ENCODE results near the gene CRYZL1.
"Not testable (repeated sequence)": the region's sequence is repeated elsewhere in the genome, so short reads cannot be mapped to it uniquely, and the experiment has no call there.

DNA sequence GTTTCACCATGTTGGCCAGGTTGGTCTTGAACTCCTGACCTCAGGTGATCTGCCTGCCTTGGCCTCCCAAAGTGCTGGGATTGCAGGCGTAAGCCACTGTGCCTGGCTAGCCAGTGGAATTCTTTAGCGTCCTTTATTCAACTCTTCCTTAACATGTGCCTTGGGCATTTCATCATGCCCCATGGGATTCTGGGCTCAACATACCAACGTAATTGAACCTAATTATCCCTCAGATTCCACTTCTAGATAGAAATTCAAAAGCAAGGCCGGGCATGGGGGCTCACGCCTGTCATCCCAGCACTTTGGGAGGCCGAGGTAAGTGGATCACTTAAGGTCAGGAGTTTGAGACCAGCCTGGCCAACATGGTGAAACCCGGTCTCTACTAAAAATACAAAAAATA lies 15.4 kb downstream of the CRYZL1 start:
- TF ChIP-seq, protein P1, sequence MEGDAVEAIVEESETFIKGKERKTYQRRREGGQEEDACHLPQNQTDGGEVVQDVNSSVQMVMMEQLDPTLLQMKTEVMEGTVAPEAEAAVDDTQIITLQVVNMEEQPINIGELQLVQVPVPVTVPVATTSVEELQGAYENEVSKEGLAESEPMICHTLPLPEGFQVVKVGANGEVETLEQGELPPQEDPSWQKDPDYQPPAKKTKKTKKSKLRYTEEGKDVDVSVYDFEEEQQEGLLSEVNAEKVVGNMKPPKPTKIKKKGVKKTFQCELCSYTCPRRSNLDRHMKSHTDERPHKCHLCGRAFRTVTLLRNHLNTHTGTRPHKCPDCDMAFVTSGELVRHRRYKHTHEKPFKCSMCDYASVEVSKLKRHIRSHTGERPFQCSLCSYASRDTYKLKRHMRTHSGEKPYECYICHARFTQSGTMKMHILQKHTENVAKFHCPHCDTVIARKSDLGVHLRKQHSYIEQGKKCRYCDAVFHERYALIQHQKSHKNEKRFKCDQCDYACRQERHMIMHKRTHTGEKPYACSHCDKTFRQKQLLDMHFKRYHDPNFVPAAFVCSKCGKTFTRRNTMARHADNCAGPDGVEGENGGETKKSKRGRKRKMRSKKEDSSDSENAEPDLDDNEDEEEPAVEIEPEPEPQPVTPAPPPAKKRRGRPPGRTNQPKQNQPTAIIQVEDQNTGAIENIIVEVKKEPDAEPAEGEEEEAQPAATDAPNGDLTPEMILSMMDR (IDR thresholded peaks at IDR 0.05; ENCODE audit: low read length) = not testable (repeated sequence)
- TF ChIP-seq EZH2 (IDR thresholded peaks at IDR 0.05; ENCODE audit: borderline replicate concordance, low read length) = not testable (repeated sequence)

Measured in OCI-LY1 (cell line).